ENCODE measurements around the gene CPLANE2. TPM values are rescaled to one million over a fixed set of nuclear protein-coding genes. Genes with fewer than 3 reads are reported as not detected.
"Not testable (repeated sequence)": the region's sequence is repeated elsewhere in the genome, so short reads cannot be mapped to it uniquely, and the experiment has no call there.

Gene CPLANE2
- total RNA-seq, 5 donors from 2014 or later (not counting 1 experiment from before 2014, with no cell fraction given), result 6.6 to 13.2 (median 11.3) TPM

DNA sequence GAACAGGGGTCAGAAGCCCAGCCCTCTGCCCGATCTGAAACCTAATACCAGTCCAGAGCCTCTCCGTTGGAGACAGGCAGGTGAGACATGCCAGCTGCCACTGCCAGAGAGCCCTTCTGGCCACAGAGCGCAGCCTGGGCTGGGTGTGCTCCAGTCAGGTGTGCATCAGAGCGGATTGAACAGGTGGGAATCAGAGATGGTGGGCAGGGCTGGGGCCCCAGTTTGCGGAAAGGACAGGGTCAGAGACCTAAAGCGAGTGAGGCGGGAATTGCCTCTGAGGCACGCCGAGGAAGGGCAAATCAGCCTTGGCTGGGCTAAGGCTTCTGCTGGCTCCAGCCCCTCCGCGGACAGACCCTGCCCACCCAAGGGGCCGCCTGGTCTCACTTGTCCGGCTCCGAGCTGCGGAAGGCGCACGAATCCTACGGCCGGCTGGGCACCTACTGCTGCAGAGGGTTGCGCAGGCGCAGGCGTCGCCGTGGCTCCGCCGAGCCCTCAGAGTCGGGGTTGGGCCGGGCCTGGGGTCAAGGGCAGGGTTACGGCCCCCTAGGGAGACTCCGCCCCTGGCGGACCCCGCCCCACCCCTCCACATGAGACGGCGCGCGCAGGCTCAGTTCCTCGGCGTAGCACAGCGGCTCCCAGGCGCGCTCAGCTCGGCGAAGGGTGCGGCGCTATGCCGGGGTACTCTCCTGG, 10.3 kb downstream of the CPLANE2 start:
- Mint-ChIP-seq H3K4me3 (no peak overlapping the region), H3K36me3 (peaks cover 3% of the 10 kb centered on the region), H3K4me1 (peaks cover 0 to 13% (median 12%) of the 10 kb centered on the region in 3 donors), H3K27ac (no peak overlapping the region), H3K9me3 (no peaks in the 10 kb centered on the region), H3K27me3 (peaks cover 22 to 41% of the 10 kb centered on the region in 2 donors)
- Histone ChIP-seq H3K27ac (ENCODE audit: low read length) (no peak overlapping the region), H3K36me3 (ENCODE audit: control insufficient read depth in 2 of 2, extremely low read depth in 1 of 2, insufficient read depth in 1 of 2, low read length in 1 of 2) (peaks cover 0 to 10% of the 10 kb centered on the region in 2 donors), H3K4me1 (ENCODE audit: control insufficient read depth in 1 of 2, extremely low read depth in 1 of 2, insufficient read depth in 2 of 2, low read length in 2 of 2) (peaks cover 0 to 15% of the 10 kb centered on the region in 2 experiments), H3K9me3 (no peaks in the 10 kb centered on the region), H3K27me3 (replicated peaks in 1 of 2; ENCODE audit: control insufficient read depth in 2 of 2, extremely low read depth in 1 of 2, insufficient read depth in 2 of 2, low read length in 1 of 2) (peaks cover 6 to 47% of the 10 kb centered on the region in 2 experiments), H3K4me3 (ENCODE audit: control insufficient read depth in 1 of 2, extremely low read depth in 1 of 2, low read length in 1 of 2) (peak overlapping the region in 1 of 2 donors; percentile 40)
- ChIA-PET POLR2A (no interaction called here), CTCF (no interaction called here)
- peak in 1 of 4 experiments; percentile 15 for ATAC-seq (replicated peaks in 1 of 4)
- WGBS (ENCODE audit: insufficient coverage), result 50% methylated on average over 35 of the region's 46 CpGs
- DNase-seq, result no peak

DNA sequence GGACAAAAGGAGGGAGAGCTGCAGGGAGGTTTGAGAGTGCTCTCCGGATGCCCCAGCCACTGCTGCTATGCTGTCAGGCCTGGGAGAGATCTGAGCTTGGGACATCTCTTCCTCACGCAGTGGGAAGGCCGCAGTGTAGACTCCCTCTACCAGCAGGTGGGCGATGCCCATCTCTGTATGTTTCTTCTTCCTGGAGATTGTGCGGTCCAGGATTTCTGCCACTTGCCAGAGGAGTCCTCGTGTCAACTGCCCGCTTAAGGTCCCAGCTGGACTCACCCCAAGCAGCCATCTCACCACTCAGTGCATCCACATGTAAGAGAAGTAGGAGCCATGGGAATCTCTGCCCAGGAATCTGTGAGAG, 10.9 kb downstream of the CPLANE2 start:
- H3K9me3 Mint-ChIP-seq, result no peaks in the 10 kb centered on the region
- H3K4me1 ChIP-seq (ENCODE audit: control insufficient read depth in 1 of 2, extremely low read depth in 1 of 2, insufficient read depth in 2 of 2, low read length in 2 of 2), result peaks cover 0 to 15% of the 10 kb centered on the region in 2 experiments
- H3K4me3 ChIP-seq (ENCODE audit: control insufficient read depth in 1 of 2, extremely low read depth in 1 of 2, low read length in 1 of 2), result no peak overlapping the region
- WGBS (ENCODE audit: insufficient coverage), result 88% methylated on average over 3 of the region's 7 CpGs
- H3K4me1 Mint-ChIP-seq, result peaks cover 0 to 13% (median 12%) of the 10 kb centered on the region in 3 donors
- H3K27me3 ChIP-seq (replicated peaks in 1 of 2; ENCODE audit: control insufficient read depth in 2 of 2, extremely low read depth in 1 of 2, insufficient read depth in 2 of 2, low read length in 1 of 2), result peaks cover 6 to 47% of the 10 kb centered on the region in 2 experiments
- H3K27ac ChIP-seq (ENCODE audit: low read length), result no peak overlapping the region
- H3K27me3 Mint-ChIP-seq, result peaks cover 22 to 41% of the 10 kb centered on the region in 2 donors
- H3K9me3 ChIP-seq, result no peaks in the 10 kb centered on the region
- H3K4me3 Mint-ChIP-seq, result no peak overlapping the region
- no peak for ATAC-seq (replicated peaks in 1 of 4)
- peaks cover 3% of the 10 kb centered on the region for H3K36me3 Mint-ChIP-seq
- H3K36me3 ChIP-seq (ENCODE audit: control insufficient read depth in 2 of 2, extremely low read depth in 1 of 2, insufficient read depth in 1 of 2, low read length in 1 of 2), result peaks cover 0 to 10% of the 10 kb centered on the region in 2 donors
- no peak overlapping the region for H3K27ac Mint-ChIP-seq
- ChIA-PET POLR2A (no interaction called here), CTCF (interaction anchor here in 1 of 2 donors (0.6 kb wide), 2 partner anchors 15 to 393 kb away, joined by 3 to 6 read pairs; no protein-coding TSS in a partner anchor)
- DNase-seq, result no peak

DNA sequence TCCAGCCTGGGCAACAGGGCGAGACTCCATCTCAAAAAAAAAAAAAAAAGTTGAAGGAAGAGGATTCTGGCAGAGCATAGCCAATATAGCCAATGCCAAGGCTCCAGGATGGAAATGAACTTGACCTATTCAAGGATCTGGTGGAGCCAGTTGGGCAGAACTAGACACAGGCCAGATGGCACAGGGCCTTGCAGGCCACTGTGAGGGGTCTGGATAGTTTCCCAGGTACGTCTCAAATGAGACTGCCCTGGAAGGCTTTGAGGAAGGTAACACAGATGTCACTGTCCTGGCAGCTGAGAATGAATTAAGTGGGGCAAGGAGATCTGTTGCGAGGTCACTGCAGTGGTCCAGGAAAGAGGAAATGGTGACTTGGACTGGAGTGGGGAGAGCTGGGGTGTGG, 12.5 kb downstream of the CPLANE2 start:
- DNase-seq (no peak), ATAC-seq (replicated peaks in 1 of 4) (no peak)
- ChIA-PET POLR2A (no interaction called here), CTCF (no interaction called here)
- Histone ChIP-seq H3K27ac (ENCODE audit: low read length) (no peak overlapping the region), H3K4me1 (ENCODE audit: control insufficient read depth in 1 of 2, extremely low read depth in 1 of 2, insufficient read depth in 2 of 2, low read length in 2 of 2) (peaks cover 0 to 15% of the 10 kb centered on the region in 2 experiments), H3K4me3 (ENCODE audit: control insufficient read depth in 1 of 2, extremely low read depth in 1 of 2, low read length in 1 of 2) (no peak overlapping the region), H3K36me3 (ENCODE audit: control insufficient read depth in 2 of 2, extremely low read depth in 1 of 2, insufficient read depth in 1 of 2, low read length in 1 of 2) (no peaks in the 10 kb centered on the region), H3K9me3 (no peaks in the 10 kb centered on the region), H3K27me3 (replicated peaks in 1 of 2; ENCODE audit: control insufficient read depth in 2 of 2, extremely low read depth in 1 of 2, insufficient read depth in 2 of 2, low read length in 1 of 2) (peaks cover 6 to 41% of the 10 kb centered on the region in 2 experiments)
- WGBS (ENCODE audit: insufficient coverage), result 80% methylated on average over 3 of the region's 3 CpGs
- Mint-ChIP-seq H3K27ac (no peak overlapping the region), H3K4me1 (peaks cover 0 to 15% (median 14%) of the 10 kb centered on the region in 3 donors), H3K4me3 (no peak overlapping the region), H3K36me3 (peaks cover 3% of the 10 kb centered on the region), H3K27me3 (peaks cover 22 to 41% of the 10 kb centered on the region in 2 donors), H3K9me3 (no peaks in the 10 kb centered on the region)

DNA sequence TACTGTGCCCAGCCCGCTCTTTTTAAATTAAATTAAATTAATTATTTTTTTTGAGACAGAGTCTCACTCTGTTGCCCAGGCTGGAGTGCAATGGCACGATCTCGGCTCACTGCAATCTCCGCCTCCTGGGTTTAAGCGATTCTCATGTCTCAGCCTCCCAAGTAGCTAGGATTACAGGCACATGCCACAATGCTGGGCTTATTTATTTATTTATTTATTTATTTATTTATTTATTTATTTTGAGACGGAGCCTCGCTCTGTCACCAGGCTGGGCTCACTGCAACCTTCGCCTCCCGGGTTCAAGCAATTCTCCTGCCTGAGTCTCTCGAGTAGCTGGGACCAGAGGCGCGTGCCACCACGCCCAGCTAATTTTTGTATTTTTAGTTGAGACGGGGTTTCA, 14.3 kb downstream of the CPLANE2 start:
- POLR2A ChIA-PET, result interaction anchor here in 1 of 2 donors (0.6 kb wide), 1 partner anchor 32 kb away, joined by 8 read pairs; no protein-coding TSS in a partner anchor
- Histone ChIP-seq H3K27me3 (replicated peaks in 1 of 2; ENCODE audit: control insufficient read depth in 2 of 2, extremely low read depth in 1 of 2, insufficient read depth in 2 of 2, low read length in 1 of 2) (peaks cover 2 to 27% of the 10 kb centered on the region in 2 experiments), H3K4me1 (ENCODE audit: control insufficient read depth in 1 of 2, extremely low read depth in 1 of 2, insufficient read depth in 2 of 2, low read length in 2 of 2) (peaks cover 0 to 14% of the 10 kb centered on the region in 2 experiments)
- H3K36me3 Mint-ChIP-seq; H3K27ac ChIP-seq (ENCODE audit: low read length); H3K4me3 ChIP-seq (ENCODE audit: control insufficient read depth in 1 of 2, extremely low read depth in 1 of 2, low read length in 1 of 2); H3K9me3 Mint-ChIP-seq; H3K27ac Mint-ChIP-seq; DNase-seq; ATAC-seq (replicated peaks in 1 of 4); CTCF ChIA-PET; H3K4me1 Mint-ChIP-seq; H3K9me3 ChIP-seq; H3K36me3 ChIP-seq (ENCODE audit: control insufficient read depth in 2 of 2, extremely low read depth in 1 of 2, insufficient read depth in 1 of 2, low read length in 1 of 2); H3K4me3 Mint-ChIP-seq: not testable (repeated sequence)
- WGBS (ENCODE audit: insufficient coverage), result 94% methylated on average over 8 of the region's 14 CpGs
- peaks cover 14 to 29% of the 10 kb centered on the region in 2 donors for H3K27me3 Mint-ChIP-seq

DNA sequence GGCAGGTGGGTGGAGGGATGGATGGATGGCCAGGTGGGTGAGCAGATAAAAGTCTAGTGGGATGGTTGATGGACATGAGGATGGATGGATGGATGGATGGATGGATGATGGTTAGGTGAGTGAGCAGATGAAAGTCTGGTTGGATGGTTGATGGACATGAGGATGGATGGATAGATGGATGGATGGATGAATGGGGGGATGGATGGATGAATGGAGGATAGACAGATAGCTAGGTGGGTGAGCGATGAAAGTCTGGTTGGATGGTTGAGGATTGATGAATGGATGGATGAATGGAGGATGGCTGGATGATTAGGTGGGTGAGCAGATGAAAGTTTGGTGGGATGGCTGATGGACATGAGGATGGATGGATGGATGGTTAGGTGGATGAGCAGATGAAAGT, 15.5 kb downstream of the CPLANE2 start:
- peaks cover 7 to 21% of the 10 kb centered on the region in 2 donors for H3K27me3 Mint-ChIP-seq
- no peak overlapping the region for H3K4me3 ChIP-seq (ENCODE audit: control insufficient read depth in 1 of 2, extremely low read depth in 1 of 2, low read length in 1 of 2)
- H3K9me3 Mint-ChIP-seq, result no peaks in the 10 kb centered on the region
- WGBS (ENCODE audit: insufficient coverage), result 100% methylated on average over 1 of the region's 1 CpG
- H3K27me3 ChIP-seq (replicated peaks in 1 of 2; ENCODE audit: control insufficient read depth in 2 of 2, extremely low read depth in 1 of 2, insufficient read depth in 2 of 2, low read length in 1 of 2), result peaks cover under 1 to 15% of the 10 kb centered on the region in 2 experiments
- peaks cover 10 to 16% (median 16%) of the 10 kb centered on the region in 3 donors for H3K4me1 Mint-ChIP-seq
- H3K4me1 ChIP-seq (ENCODE audit: control insufficient read depth in 1 of 2, extremely low read depth in 1 of 2, insufficient read depth in 2 of 2, low read length in 2 of 2), result peaks cover 4 to 16% of the 10 kb centered on the region in 2 experiments
- no peak overlapping the region for H3K27ac ChIP-seq (ENCODE audit: low read length)
- ChIA-PET POLR2A (no interaction called here), CTCF (no interaction called here)
- no peaks in the 10 kb centered on the region for H3K36me3 Mint-ChIP-seq
- ATAC-seq (replicated peaks in 1 of 4) (no peak), DNase-seq (no peak)
- no peaks in the 10 kb centered on the region for H3K9me3 ChIP-seq
- no peak overlapping the region for H3K27ac Mint-ChIP-seq
- H3K36me3 ChIP-seq (ENCODE audit: control insufficient read depth in 2 of 2, extremely low read depth in 1 of 2, insufficient read depth in 1 of 2, low read length in 1 of 2), result no peaks in the 10 kb centered on the region
- H3K4me3 Mint-ChIP-seq, result no peak overlapping the region

DNA sequence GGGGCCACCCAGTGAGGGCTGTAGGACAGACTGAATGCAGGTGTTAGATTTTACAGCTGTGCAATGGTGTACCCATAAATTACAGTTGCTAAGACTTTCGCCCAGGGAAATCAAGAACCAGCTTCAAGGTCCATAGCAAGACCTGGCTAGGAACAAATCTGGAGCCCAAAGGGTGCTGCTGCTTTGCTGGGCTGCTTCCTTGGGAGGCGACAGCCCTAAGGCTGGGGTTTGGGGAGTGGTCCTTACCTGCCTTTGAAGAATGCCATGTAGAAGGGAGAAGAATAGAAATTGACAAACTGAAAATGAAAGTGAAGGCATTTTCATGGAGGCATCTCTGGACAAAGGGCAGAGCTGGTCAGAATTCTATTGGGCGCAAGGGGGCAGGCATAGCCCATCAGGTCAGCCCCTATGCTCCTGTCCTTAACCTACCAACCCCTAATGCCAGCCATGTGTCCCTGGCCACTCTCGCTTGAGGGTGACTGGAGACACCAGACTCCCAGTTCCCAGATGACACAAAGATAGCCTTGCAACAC, 16.9 kb downstream of the CPLANE2 start:
- peak overlapping the region in 1 of 2 donors; percentile 83 for H3K27ac Mint-ChIP-seq
- H3K27me3 Mint-ChIP-seq, result peaks cover 0 to 9% of the 10 kb centered on the region in 2 donors
- H3K4me1 Mint-ChIP-seq, result peaks cover 18 to 25% (median 23%) of the 10 kb centered on the region in 3 donors
- no peak overlapping the region for H3K4me3 ChIP-seq (ENCODE audit: control insufficient read depth in 1 of 2, extremely low read depth in 1 of 2, low read length in 1 of 2)
- ATAC-seq (replicated peaks in 1 of 4) (no peak), DNase-seq (no peak)
- no peak overlapping the region for H3K4me3 Mint-ChIP-seq
- H3K36me3 ChIP-seq (ENCODE audit: control insufficient read depth in 2 of 2, extremely low read depth in 1 of 2, insufficient read depth in 1 of 2, low read length in 1 of 2), result no peaks in the 10 kb centered on the region
- ChIA-PET POLR2A (no interaction called here), CTCF (no interaction called here)
- no peaks in the 10 kb centered on the region for H3K36me3 Mint-ChIP-seq
- peaks cover 0 to 10% of the 10 kb centered on the region in 2 experiments for H3K27me3 ChIP-seq (replicated peaks in 1 of 2; ENCODE audit: control insufficient read depth in 2 of 2, extremely low read depth in 1 of 2, insufficient read depth in 2 of 2, low read length in 1 of 2)
- no peaks in the 10 kb centered on the region for H3K9me3 ChIP-seq
- H3K27ac ChIP-seq (ENCODE audit: low read length), result no peak overlapping the region
- WGBS (ENCODE audit: insufficient coverage), result 100% methylated on average over 2 of the region's 4 CpGs
- peaks cover 4 to 26% of the 10 kb centered on the region in 2 experiments for H3K4me1 ChIP-seq (ENCODE audit: control insufficient read depth in 1 of 2, extremely low read depth in 1 of 2, insufficient read depth in 2 of 2, low read length in 2 of 2)
- H3K9me3 Mint-ChIP-seq, result no peaks in the 10 kb centered on the region
